Body of pancreas (tissue), 4 donors: ENCODE results near the gene UBAP2L. TPM values are rescaled to one million over a fixed set of nuclear protein-coding genes. Genes with fewer than 3 reads are reported as not detected.
"Not testable (repeated sequence)": the region's sequence is repeated elsewhere in the genome, so short reads cannot be mapped to it uniquely, and the experiment has no call there.

Experiments used
- ATAC-seq: fragments of 150-250 bp; one replicate; pipeline ENCODE4 v1.9.1; 2016
- DNase-seq, 4 donors: peaks; one replicate each; pipeline ENCODE4 v3.0.0-alpha.2; 2019
- H3K27ac ChIP-seq, 4 donors: fragments of 200-600 bp; sonication (generic); 1 replicate in 3 of 4; 2 replicates in 1 of 4; pipeline versions ENCODE4 v1.5.1 to v1.6.1; 2016 to 2019; ENCODE audit warnings: mild to moderate bottlenecking in 1 of 4, mixed read lengths in 1 of 4, moderate library complexity in 1 of 4
- H3K27me3 ChIP-seq, 2 donors: fragments of 200-600 bp; sonication (generic); one replicate each; pipeline ENCODE4 v1.6.0; 2016; ENCODE audit warnings: mild to moderate bottlenecking in 1 of 2
- H3K36me3 ChIP-seq, 2 donors: fragments of 200-600 bp; sonication (generic); replicated peaks in 1 of 2; 2 replicates each; pipeline ENCODE4 v1.5.1; 2016; ENCODE audit warnings: low read depth in 2 of 2; ENCODE audit not compliant: insufficient read depth in 1 of 2
- H3K4me1 ChIP-seq: fragments of 200-600 bp; sonication (generic); one replicate; pipeline ENCODE4 v1.6.0; 2016
- H3K4me3 ChIP-seq, 2 donors: fragments of 200-600 bp; sonication (generic); 1 replicate in 1 of 2; 2 replicates in 1 of 2; pipeline ENCODE4 v1.5.1; 2016 to 2019
- H3K9me3 ChIP-seq, 3 donors: fragments of 200-600 bp; sonication (generic); 1 replicate in 2 of 3; 2 replicates in 1 of 3; pipeline ENCODE4 v1.5.1; 2016
- POLR2A ChIP-seq, 3 donors: fragments of 450-650 bp; IDR thresholded peaks; one replicate each; pipeline ENCODE4 v1.6.1; 2016; ENCODE audit warnings: antibody characterized with exemption in 3 of 3, mild to moderate bottlenecking in 2 of 3
- WGBS, 2 donors: methylation state at CpG; one replicate each; pipeline ENCODE4 v1.1.5; 2017; 5-methylcytosine and 5-hydroxymethylcytosine counted together
- intact Hi-C: fragments of 100-400 bp; cut with DNase I; formaldehyde crosslinking; loops from one replicate; pipeline ENCODE4 v1.15.1; 2023
- total RNA-seq, 2 donors: library from RNA; depleted of rRNA; stranded (reverse); fragments of >200 nt; gene quantifications; one replicate each; pipeline ENCODE4 v1.1.0, GENCODE V29; 2016
- TF ChIP-seq, protein P1 (sequence below), 7 experiments: fragments of 450-650 bp in 4 of 7; fragments of 200-600 bp in 3 of 7; sonication (generic) in 3 of 7; IDR thresholded peaks; one replicate each; pipeline ENCODE4 v1.5.1; 2016 to 2019; ENCODE audit warnings: antibody characterized with exemption in 7 of 7

Gene UBAP2L
- total RNA-seq, 2 donors from 2014 or later, result 38.1 to 50.1 TPM

DNA sequence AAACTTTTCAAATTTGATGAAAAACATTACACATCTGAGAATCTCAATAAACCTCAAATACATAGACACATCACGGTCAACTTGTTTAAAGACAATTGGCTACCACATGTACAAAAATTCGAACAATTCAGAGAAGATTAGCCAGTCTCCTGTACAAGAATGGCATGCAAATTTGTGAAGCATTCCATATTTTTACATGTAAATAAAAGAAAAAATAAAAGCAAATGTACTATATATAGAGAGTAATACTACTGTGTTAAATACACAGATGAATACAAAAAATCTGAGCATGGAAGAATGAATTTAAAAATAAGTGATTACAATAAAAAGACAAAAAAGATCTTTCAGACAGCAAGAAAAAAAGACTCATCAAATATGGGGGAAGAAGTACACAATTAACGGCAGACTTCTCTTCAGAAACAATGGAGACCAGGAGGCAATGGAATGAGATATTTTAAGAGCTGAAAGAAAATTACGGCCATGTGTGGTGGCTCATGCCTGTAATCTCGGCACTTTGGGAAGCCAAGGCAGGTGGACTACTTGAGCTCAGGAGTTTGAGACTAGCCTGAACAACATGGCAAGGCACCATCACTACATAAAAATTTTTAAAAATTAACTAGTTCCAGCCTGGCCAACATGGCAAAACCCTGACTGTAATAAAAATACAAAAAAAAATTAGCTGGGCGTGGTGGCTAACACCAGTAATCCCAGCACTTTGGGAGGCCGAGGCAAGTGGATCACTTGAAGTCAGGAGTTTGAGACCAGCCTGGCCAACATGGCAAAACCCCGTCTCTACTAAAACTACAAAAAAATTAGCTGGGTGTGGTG lies 74.9 kb downstream of the UBAP2L start:
- WGBS, 2 donors, result 67 to 76% methylated on average over 8 of the region's 8 CpGs
- TF ChIP-seq, protein P1, sequence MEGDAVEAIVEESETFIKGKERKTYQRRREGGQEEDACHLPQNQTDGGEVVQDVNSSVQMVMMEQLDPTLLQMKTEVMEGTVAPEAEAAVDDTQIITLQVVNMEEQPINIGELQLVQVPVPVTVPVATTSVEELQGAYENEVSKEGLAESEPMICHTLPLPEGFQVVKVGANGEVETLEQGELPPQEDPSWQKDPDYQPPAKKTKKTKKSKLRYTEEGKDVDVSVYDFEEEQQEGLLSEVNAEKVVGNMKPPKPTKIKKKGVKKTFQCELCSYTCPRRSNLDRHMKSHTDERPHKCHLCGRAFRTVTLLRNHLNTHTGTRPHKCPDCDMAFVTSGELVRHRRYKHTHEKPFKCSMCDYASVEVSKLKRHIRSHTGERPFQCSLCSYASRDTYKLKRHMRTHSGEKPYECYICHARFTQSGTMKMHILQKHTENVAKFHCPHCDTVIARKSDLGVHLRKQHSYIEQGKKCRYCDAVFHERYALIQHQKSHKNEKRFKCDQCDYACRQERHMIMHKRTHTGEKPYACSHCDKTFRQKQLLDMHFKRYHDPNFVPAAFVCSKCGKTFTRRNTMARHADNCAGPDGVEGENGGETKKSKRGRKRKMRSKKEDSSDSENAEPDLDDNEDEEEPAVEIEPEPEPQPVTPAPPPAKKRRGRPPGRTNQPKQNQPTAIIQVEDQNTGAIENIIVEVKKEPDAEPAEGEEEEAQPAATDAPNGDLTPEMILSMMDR (IDR thresholded peaks at IDR 0.05), result no peak
- TF ChIP-seq POLR2A (IDR thresholded peaks at IDR 0.05), result no peak
- Histone ChIP-seq H3K36me3 (no peaks in the 10 kb centered on the region), H3K9me3 (peaks cover 0 to 8% (median 0%) of the 10 kb centered on the region in 3 donors), H3K27me3 (no peaks in the 10 kb centered on the region), H3K4me3 (no peak overlapping the region), H3K27ac (no peak overlapping the region), H3K4me1 (no peaks in the 10 kb centered on the region)
- no peak for ATAC-seq
- intact Hi-C loops, result no loop called here
- DNase-seq, result no peak

DNA sequence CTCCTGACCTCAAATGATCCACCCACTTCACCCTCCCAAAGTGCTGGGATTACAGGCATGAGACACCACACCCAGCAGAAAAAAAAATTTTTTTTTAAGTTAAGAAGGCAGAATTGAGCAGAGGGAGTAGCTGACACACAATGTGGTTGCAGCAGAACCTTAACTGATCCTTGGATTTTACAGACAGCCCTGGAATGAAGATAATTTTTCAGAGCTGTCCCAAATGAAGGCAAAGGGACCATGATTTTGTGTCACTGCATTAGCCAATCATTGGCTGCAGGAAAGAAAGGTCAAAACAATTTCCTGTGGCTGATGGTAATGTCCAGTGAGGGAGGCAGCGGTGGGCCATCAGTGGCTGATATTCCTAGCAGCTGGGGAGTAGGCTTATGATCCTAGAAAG lies 80.8 kb downstream of the UBAP2L start:
- 74 to 92% methylated on average over 1 of the region's 1 CpG for WGBS, 2 donors
- DNase-seq (no peak), ATAC-seq (no peak)
- H3K36me3 ChIP-seq, result no peaks in the 10 kb centered on the region
- H3K4me3 ChIP-seq, result no peak overlapping the region
- H3K27me3 ChIP-seq, result no peaks in the 10 kb centered on the region
- TF ChIP-seq POLR2A (IDR thresholded peaks at IDR 0.05), result no peak
- TF ChIP-seq, protein P1 (IDR thresholded peaks at IDR 0.05), result no peak
- no peak overlapping the region for H3K27ac ChIP-seq
- intact Hi-C loops, result no loop called here
- H3K4me1 ChIP-seq, result no peaks in the 10 kb centered on the region
- H3K9me3 ChIP-seq, result no peaks in the 10 kb centered on the region

DNA sequence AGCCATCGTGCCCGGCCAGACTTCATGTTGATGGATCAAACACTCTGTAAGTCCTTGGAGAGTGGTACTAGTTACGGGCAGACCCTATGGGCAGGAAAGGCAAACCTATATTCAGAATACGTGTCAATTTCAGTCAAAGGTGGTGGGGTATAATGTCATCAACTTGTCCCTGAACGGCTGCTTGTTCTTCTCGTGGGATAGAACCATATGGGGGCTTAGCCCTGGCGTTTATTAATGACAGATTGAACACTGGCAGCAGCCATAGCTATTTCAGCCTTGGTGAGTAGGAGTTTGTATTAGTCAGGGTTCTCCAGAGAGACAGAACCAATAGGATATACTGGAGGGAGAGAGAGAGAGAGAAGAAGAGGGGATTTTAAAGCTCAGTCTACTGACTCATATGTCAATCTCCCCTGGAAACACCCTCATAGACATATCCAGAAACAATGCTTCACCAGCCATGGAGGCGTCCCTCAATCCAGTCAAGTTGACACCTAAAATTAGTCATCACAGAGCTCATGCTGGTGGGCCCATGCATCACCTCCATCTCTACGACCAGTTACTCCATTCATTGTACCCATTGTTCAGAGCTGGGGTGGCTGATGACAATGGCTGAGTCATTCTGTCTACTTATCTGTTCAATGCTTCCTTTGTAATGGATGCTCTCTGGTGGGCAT lies 84.0 kb downstream of the UBAP2L start:
- DNase-seq (no peak), ATAC-seq (no peak)
- Histone ChIP-seq H3K4me1 (no peaks in the 10 kb centered on the region), H3K4me3 (no peak overlapping the region), H3K36me3 (no peaks in the 10 kb centered on the region), H3K27ac (no peak overlapping the region), H3K27me3 (no peaks in the 10 kb centered on the region), H3K9me3 (no peaks in the 10 kb centered on the region)
- intact Hi-C loops, result no loop called here
- 55 to 66% methylated on average over 9 of the region's 9 CpGs for WGBS, 2 donors
- TF ChIP-seq POLR2A (IDR thresholded peaks at IDR 0.05), result no peak
- TF ChIP-seq, protein P1 (IDR thresholded peaks at IDR 0.05), result no peak

DNA sequence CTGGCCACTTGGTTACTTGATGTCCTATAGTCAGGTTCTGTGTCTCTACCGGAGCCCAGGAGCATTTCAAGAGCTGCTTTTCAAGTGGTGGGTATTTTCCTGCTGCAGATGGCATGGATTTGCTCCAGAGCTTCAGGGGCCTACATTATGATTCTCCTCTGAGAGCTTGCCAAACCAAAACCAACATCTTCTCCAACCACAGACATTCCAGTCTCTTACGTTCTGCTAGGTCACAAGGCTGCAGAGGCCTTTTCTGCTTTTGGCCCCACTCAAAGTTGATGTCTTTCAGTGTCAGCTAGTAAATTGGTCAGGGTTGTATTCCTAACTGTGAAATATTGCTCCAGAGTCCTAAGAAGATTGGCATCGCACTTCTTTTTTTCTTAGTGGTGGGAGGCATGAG lies 85.4 kb downstream of the UBAP2L start:
- WGBS, 2 donors, result 81 to 93% methylated on average over 3 of the region's 3 CpGs
- no peaks in the 10 kb centered on the region for H3K27me3 ChIP-seq
- ATAC-seq (no peak), DNase-seq (no peak)
- TF ChIP-seq POLR2A (IDR thresholded peaks at IDR 0.05), result no peak
- intact Hi-C loops, result no loop called here
- no peaks in the 10 kb centered on the region for H3K36me3 ChIP-seq
- H3K27ac ChIP-seq, result no peak overlapping the region
- no peaks in the 10 kb centered on the region for H3K9me3 ChIP-seq
- no peak overlapping the region for H3K4me3 ChIP-seq
- H3K4me1 ChIP-seq, result no peaks in the 10 kb centered on the region

DNA sequence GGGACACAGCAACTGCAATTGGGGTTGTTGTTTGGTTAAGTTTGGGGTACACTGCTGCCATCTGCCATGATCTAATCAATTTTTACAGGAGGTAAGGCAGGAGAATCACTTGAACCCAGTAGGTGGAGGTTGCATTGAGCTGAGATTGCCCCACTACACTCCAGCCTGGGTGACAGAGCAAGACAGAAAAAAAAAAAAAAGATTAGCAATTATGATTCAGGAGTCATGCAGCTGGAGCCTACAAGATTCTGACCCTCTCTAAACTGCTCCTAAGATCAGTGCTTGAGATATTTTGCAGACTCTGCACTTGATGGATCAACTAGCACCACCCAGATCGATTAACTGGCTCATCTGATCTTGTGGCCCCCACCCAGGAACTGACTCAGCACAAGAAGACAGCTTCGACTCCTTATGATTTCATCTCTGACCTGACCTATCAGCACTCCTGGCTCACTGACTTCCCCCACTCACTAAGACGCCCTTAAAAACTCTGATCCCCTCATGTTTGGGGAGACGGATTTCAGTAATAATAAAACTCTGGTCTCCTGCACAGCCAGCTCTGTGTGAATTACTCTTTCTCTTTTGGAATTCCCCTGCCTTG lies 87.0 kb downstream of the UBAP2L start:
- 50 to 57% methylated on average over 4 of the region's 4 CpGs for WGBS, 2 donors
- intact Hi-C loops, H3K27ac ChIP-seq: not testable (repeated sequence)

DNA sequence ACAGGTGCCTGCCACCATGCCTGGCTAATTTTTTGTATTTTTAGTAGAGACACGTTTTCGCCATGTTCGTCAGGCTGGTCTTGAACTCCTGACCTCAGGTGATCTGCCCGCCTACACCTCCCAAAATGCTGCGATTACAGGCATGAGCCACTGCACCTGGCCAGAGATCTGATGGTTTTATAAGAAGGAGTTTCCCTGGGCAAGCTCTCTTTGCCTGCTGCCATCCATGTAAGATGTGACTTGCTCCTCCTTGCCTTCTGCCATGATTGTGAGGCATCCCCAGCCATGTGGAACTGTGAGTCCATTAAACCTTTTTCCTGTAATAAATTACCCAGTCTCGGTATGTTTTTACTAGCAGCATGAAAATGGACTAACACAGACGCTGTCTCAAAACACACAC lies 88.4 kb downstream of the UBAP2L start:
- intact Hi-C loops, H3K9me3 ChIP-seq, H3K4me3 ChIP-seq, H3K27ac ChIP-seq, H3K36me3 ChIP-seq, H3K27me3 ChIP-seq, DNase-seq, H3K4me1 ChIP-seq, ATAC-seq: not testable (repeated sequence)
- WGBS, 2 donors, result 68 to 92% methylated on average over 6 to 7 of the region's 7 CpGs

More for the DNA sequence above, 87.0 kb downstream of the UBAP2L start:
- not testable (repeated sequence) for DNase-seq, H3K27me3 ChIP-seq, H3K9me3 ChIP-seq, H3K4me3 ChIP-seq, H3K4me1 ChIP-seq, H3K36me3 ChIP-seq, ATAC-seq

DNA sequence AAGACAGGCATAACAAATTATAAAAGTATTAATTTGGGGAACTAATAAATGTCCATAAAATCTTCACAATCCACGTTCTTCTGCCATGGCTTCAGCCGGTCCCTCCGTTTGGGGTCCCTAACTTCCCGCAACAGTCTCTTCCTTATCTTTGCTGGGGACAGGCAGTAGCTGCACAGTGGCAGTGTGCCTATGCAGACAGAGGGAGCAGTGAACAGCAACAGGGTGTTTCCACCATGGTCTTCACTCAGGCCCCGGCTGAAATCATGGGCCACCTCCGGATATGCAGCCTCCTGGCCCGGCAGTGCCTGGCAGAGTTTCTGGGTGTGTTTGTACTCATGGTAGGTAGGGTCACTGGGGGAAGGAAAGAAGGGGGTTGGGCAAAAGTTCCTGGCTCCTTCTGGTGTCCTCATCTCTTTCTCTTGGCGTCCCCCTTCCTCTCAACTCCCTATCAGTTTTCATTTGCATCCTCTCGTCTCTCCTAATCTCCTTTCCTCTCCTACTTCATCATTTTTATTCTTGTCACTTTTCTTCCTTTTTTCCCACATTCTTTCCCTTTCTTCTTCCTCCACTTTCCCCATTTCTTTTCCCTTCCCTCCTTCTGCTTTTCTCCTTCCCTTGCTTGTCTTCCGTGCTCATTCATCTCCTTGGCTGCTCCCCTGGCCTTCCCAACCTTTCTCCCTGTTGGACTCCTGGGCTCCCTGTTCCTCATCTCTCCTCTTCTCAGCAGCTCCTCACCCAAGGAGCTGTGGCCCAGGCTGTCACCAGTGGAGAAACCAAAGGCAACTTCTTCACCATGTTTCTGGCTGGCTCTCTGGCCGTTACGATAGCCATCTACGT lies 91.7 kb downstream of the UBAP2L start:
- H3K4me1 ChIP-seq, H3K9me3 ChIP-seq, H3K36me3 ChIP-seq, intact Hi-C loops, H3K27ac ChIP-seq, DNase-seq, H3K4me3 ChIP-seq, H3K27me3 ChIP-seq, ATAC-seq: not testable (repeated sequence)
- WGBS, 2 donors, result 71 to 73% methylated on average over 13 of the region's 13 CpGs
